Measurements from ENCODE around the gene SNCB.

Gene SNCB

GRCh38 chr5:176628406-176629228 is 1.7 kb downstream of the SNCB start:
- Histone ChIP-seq H3K9ac (ENCODE audit: low read depth, low read length) (no peak overlapping the region), H3K4me3 (ENCODE audit: low read length) (peak overlapping the region; percentile 77; the same call in 1 of the 2 replicates), H3K27me3 (ENCODE audit: insufficient read depth, low read length) (peaks cover 57% of the 10 kb centered on the region), H3K27ac (ENCODE audit: low read depth, low read length) (no peak overlapping the region), H3K9me3 (ENCODE audit: insufficient read depth, low read depth, low read length) (no peaks in the 10 kb centered on the region), H3K4me1 (ENCODE audit: insufficient read depth, low read length) (peaks cover 9% of the 10 kb centered on the region; the same call in 1 of the 2 replicates), H3K36me3 (ENCODE audit: insufficient read depth, low read length) (no peaks in the 10 kb centered on the region)
- 53% methylated on average over 13 of the region's 13 CpGs for WGBS

- Histone ChIP-seq H3K9ac (ENCODE audit: low read depth, low read length) (no peak overlapping the region), H3K36me3 (ENCODE audit: insufficient read depth, low read length) (no peaks in the 10 kb centered on the region), H3K27me3 (ENCODE audit: insufficient read depth, low read length) (peaks cover 55% of the 10 kb centered on the region), H3K9me3 (ENCODE audit: insufficient read depth, low read depth, low read length) (no peaks in the 10 kb centered on the region), H3K4me1 (ENCODE audit: insufficient read depth, low read length) (peaks cover 8% of the 10 kb centered on the region; the same call in 1 of the 2 replicates), H3K27ac (ENCODE audit: low read depth, low read length) (no peak overlapping the region), H3K4me3 (ENCODE audit: low read length) (no peak overlapping the region)
- WGBS: 82% methylated on average over 5 of the region's 5 CpGs
These were observed 2.8 kb downstream of the SNCB start for GRCh38 chr5:176627582-176627981.

- Histone ChIP-seq H3K4me3 (ENCODE audit: low read length) (no peak overlapping the region), H3K27ac (ENCODE audit: low read depth, low read length) (no peak overlapping the region), H3K36me3 (ENCODE audit: insufficient read depth, low read length) (no peaks in the 10 kb centered on the region), H3K9ac (ENCODE audit: low read depth, low read length) (no peak overlapping the region), H3K27me3 (ENCODE audit: insufficient read depth, low read length) (peaks cover 52% of the 10 kb centered on the region), H3K9me3 (ENCODE audit: insufficient read depth, low read depth, low read length) (no peaks in the 10 kb centered on the region), H3K4me1 (ENCODE audit: insufficient read depth, low read length) (peaks cover 8% of the 10 kb centered on the region; the same call in 1 of the 2 replicates)
- 80% methylated on average over 6 of the region's 7 CpGs for WGBS
These were observed 3.5 kb downstream of the SNCB start for GRCh38 chr5:176626876-176627236.

- peaks cover 51% of the 10 kb centered on the region for H3K27me3 ChIP-seq (ENCODE audit: insufficient read depth, low read length)
- no peak overlapping the region for H3K27ac ChIP-seq (ENCODE audit: low read depth, low read length)
- WGBS: 61% methylated on average over 25 of the region's 25 CpGs
- H3K4me3 ChIP-seq (ENCODE audit: low read length): no peak overlapping the region
- no peak overlapping the region for H3K9ac ChIP-seq (ENCODE audit: low read depth, low read length)
- H3K36me3 ChIP-seq (ENCODE audit: insufficient read depth, low read length): no peaks in the 10 kb centered on the region
- H3K9me3 ChIP-seq (ENCODE audit: insufficient read depth, low read depth, low read length): no peaks in the 10 kb centered on the region
- peaks cover 8% of the 10 kb centered on the region; the same call in 1 of the 2 replicates for H3K4me1 ChIP-seq (ENCODE audit: insufficient read depth, low read length)
These were observed 4.1 kb downstream of the SNCB start for GRCh38 chr5:176625966-176626875.

- no peak overlapping the region for H3K4me3 ChIP-seq (ENCODE audit: low read length)
- no peak overlapping the region for H3K27ac ChIP-seq (ENCODE audit: low read depth, low read length)
- 0 out of 2 replicates have a peak, but pooled peaks cover 6% of the 10 kb centered on the region for H3K4me1 ChIP-seq (ENCODE audit: insufficient read depth, low read length)
- no peak overlapping the region for H3K9ac ChIP-seq (ENCODE audit: low read depth, low read length)
- no peaks in the 10 kb centered on the region for H3K36me3 ChIP-seq (ENCODE audit: insufficient read depth, low read length)
- no peaks in the 10 kb centered on the region for H3K9me3 ChIP-seq (ENCODE audit: insufficient read depth, low read depth, low read length)
- H3K27me3 ChIP-seq (ENCODE audit: insufficient read depth, low read length): peaks cover 51% of the 10 kb centered on the region
- WGBS: 84% methylated on average over 2 of the region's 2 CpGs
These were observed 4.8 kb downstream of the SNCB start for GRCh38 chr5:176625512-176625911.

GRCh38 chr5:176624938-176625337 is 5.4 kb downstream of the SNCB start:
- no peak overlapping the region for H3K4me3 ChIP-seq (ENCODE audit: low read length)
- no peaks in the 10 kb centered on the region for H3K9me3 ChIP-seq (ENCODE audit: insufficient read depth, low read depth, low read length)
- H3K27me3 ChIP-seq (ENCODE audit: insufficient read depth, low read length): peaks cover 51% of the 10 kb centered on the region
- 77% methylated on average over 9 of the region's 9 CpGs for WGBS
- no peaks in the 10 kb centered on the region for H3K36me3 ChIP-seq (ENCODE audit: insufficient read depth, low read length)
- no peak overlapping the region for H3K27ac ChIP-seq (ENCODE audit: low read depth, low read length)
- H3K4me1 ChIP-seq (ENCODE audit: insufficient read depth, low read length): 0 out of 2 replicates have a peak, but pooled peaks cover 6% of the 10 kb centered on the region
- H3K9ac ChIP-seq (ENCODE audit: low read depth, low read length): no peak overlapping the region

GRCh38 chr5:176624142-176624541 is 6.2 kb downstream of the SNCB start:
- no peaks in the 10 kb centered on the region for H3K36me3 ChIP-seq (ENCODE audit: insufficient read depth, low read length)
- no peak overlapping the region for H3K4me3 ChIP-seq (ENCODE audit: low read length)
- no peak overlapping the region for H3K9ac ChIP-seq (ENCODE audit: low read depth, low read length)
- no peak overlapping the region for H3K27ac ChIP-seq (ENCODE audit: low read depth, low read length)
- no peaks in the 10 kb centered on the region for H3K9me3 ChIP-seq (ENCODE audit: insufficient read depth, low read depth, low read length)
- peaks cover 50% of the 10 kb centered on the region for H3K27me3 ChIP-seq (ENCODE audit: insufficient read depth, low read length)
- 0 out of 2 replicates have a peak, but pooled peaks cover 5% of the 10 kb centered on the region for H3K4me1 ChIP-seq (ENCODE audit: insufficient read depth, low read length)
- 82% methylated on average over 4 of the region's 4 CpGs for WGBS

GRCh38 chr5:176621661-176622079 is 8.7 kb downstream of the SNCB start:
- H3K27me3 ChIP-seq (ENCODE audit: insufficient read depth, low read length): peaks cover 44% of the 10 kb centered on the region
- 91% methylated on average over 13 of the region's 13 CpGs for WGBS
- no peak overlapping the region for H3K9ac ChIP-seq (ENCODE audit: low read depth, low read length)

GRCh38 chr5:176620333-176620981 is 9.9 kb downstream of the SNCB start:
- no peaks in the 10 kb centered on the region for H3K36me3 ChIP-seq (ENCODE audit: insufficient read depth, low read length)
- H3K27me3 ChIP-seq (ENCODE audit: insufficient read depth, low read length): peaks cover 42% of the 10 kb centered on the region
- peak overlapping the region; percentile 30; the same call in 1 of the 2 replicates for H3K9ac ChIP-seq (ENCODE audit: low read depth, low read length)
- WGBS: 43% methylated on average over 31 of the region's 32 CpGs
- no peak overlapping the region for H3K27ac ChIP-seq (ENCODE audit: low read depth, low read length)
- H3K4me3 ChIP-seq (ENCODE audit: low read length): peak overlapping the region; percentile 43
- H3K4me1 ChIP-seq (ENCODE audit: insufficient read depth, low read length): 0 out of 2 replicates have a peak, but pooled peaks cover 2% of the 10 kb centered on the region
- no peaks in the 10 kb centered on the region for H3K9me3 ChIP-seq (ENCODE audit: insufficient read depth, low read depth, low read length)

More at GRCh38 chr5:176621661-176622079, 8.7 kb downstream of the SNCB start:
- Histone ChIP-seq H3K9me3 (ENCODE audit: insufficient read depth, low read depth, low read length) (no peaks in the 10 kb centered on the region), H3K36me3 (ENCODE audit: insufficient read depth, low read length) (no peaks in the 10 kb centered on the region), H3K4me1 (ENCODE audit: insufficient read depth, low read length) (0 out of 2 replicates have a peak, but pooled peaks cover 2% of the 10 kb centered on the region), H3K4me3 (ENCODE audit: low read length) (no peak overlapping the region), H3K27ac (ENCODE audit: low read depth, low read length) (no peak overlapping the region)

- peak overlapping the region; percentile 43 for H3K4me3 ChIP-seq (ENCODE audit: low read length)
- 0 out of 2 replicates have a peak, but pooled peaks cover 2% of the 10 kb centered on the region for H3K4me1 ChIP-seq (ENCODE audit: insufficient read depth, low read length)
- WGBS: 51% methylated on average over 59 of the region's 59 CpGs
- H3K9ac ChIP-seq (ENCODE audit: low read depth, low read length): no peak overlapping the region; the same call in 1 of the 2 replicates
- H3K27ac ChIP-seq (ENCODE audit: low read depth, low read length): no peak overlapping the region
- no peaks in the 10 kb centered on the region for H3K9me3 ChIP-seq (ENCODE audit: insufficient read depth, low read depth, low read length)
- H3K27me3 ChIP-seq (ENCODE audit: insufficient read depth, low read length): peaks cover 42% of the 10 kb centered on the region
- no peaks in the 10 kb centered on the region for H3K36me3 ChIP-seq (ENCODE audit: insufficient read depth, low read length)
These were observed 10.6 kb downstream of the SNCB start for GRCh38 chr5:176619569-176620332.

All from HUES64 (cell line).